Glutamatergic neuron (in vitro differentiated cells): Measurements from ENCODE around the gene VMP1. TPM values are rescaled to one million over a fixed set of nuclear protein-coding genes. Genes with fewer than 3 reads are reported as not detected.
A peak's percentile ranks its signal among the peaks of the same experiment; 100 is the strongest.

ENCODE experiments used
- DNase-seq: peaks from one replicate; pipeline ENCODE4 v3.0.0; 2022
- H3K27ac Mint-ChIP-seq: one replicate; pipeline ENCODE4 v1.8.0; 2020; ENCODE audit warnings: mild to moderate bottlenecking, mixed read lengths, inconsistent platforms; ENCODE audit not compliant: unreplicated experiment
- H3K27me3 Mint-ChIP-seq: one replicate; pipeline ENCODE4 v1.8.0; 2020; ENCODE audit warnings: mild to moderate bottlenecking, moderate library complexity, mixed read lengths, inconsistent platforms; ENCODE audit not compliant: unreplicated experiment
- H3K36me3 Mint-ChIP-seq: one replicate; pipeline ENCODE4 v1.8.0; 2020; ENCODE audit warnings: mild to moderate bottlenecking, mixed read lengths, inconsistent platforms; ENCODE audit not compliant: unreplicated experiment
- H3K4me1 Mint-ChIP-seq: one replicate; pipeline ENCODE4 v1.8.0; 2020; ENCODE audit warnings: mild to moderate bottlenecking, low read depth, mixed read lengths, inconsistent platforms; ENCODE audit not compliant: unreplicated experiment
- H3K4me3 Mint-ChIP-seq: one replicate; pipeline ENCODE4 v1.8.0; 2020; ENCODE audit warnings: mild to moderate bottlenecking, mixed read lengths, inconsistent platforms; ENCODE audit not compliant: unreplicated experiment
- H3K9me3 Mint-ChIP-seq: one replicate; pipeline ENCODE4 v1.8.0; 2020; ENCODE audit warnings: mild to moderate bottlenecking, moderate library complexity, mixed read lengths, inconsistent platforms; ENCODE audit not compliant: unreplicated experiment
- total RNA-seq: library from RNA; stranded (reverse); fragmentation: NEBNext Ultra II Directional; extraction: Animal tissue kit (Norgen Biotek cat#: 25700); gene quantifications from one replicate; pipeline ENCODE4 v1.2.1, GENCODE V29; 2021; ENCODE audit not compliant: unreplicated experiment
- TF ChIP-seq, protein P1 (sequence below): fragments of 200-600 bp; sonication (generic); IDR thresholded peaks from one replicate; pipeline ENCODE4 v1.5.0; 2021; ENCODE audit not compliant: partially characterized antibody, unreplicated experiment

VMP1 gene
- total RNA-seq, 1 donor from 2014 or later, result 64.1 TPM

DNA sequence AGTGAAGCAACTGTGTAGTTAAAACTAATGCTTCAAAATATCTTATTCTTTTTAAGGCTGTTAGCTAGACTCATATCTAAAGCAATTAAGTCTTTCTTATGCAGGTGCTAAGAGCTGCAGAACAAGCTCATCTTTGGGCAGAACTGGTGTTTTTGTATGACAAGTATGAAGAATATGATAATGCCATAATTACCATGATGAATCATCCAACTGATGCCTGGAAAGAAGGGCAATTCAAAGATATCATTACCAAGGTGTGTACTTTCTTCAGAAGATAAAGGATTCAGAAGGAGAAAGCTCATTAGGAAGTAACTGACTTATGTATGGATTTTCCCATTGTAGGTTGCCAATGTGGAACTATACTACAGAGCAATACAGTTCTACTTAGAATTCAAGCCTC is 24.2 kb upstream of the VMP1 start:
- no peak for DNase-seq
- Mint-ChIP-seq H3K27me3 (no peaks in the 10 kb centered on the region), H3K27ac (no peak overlapping the region), H3K4me1 (no peaks in the 10 kb centered on the region), H3K36me3 (no peaks in the 10 kb centered on the region), H3K9me3 (no peaks in the 10 kb centered on the region), H3K4me3 (no peak overlapping the region)
- TF ChIP-seq, protein P1, sequence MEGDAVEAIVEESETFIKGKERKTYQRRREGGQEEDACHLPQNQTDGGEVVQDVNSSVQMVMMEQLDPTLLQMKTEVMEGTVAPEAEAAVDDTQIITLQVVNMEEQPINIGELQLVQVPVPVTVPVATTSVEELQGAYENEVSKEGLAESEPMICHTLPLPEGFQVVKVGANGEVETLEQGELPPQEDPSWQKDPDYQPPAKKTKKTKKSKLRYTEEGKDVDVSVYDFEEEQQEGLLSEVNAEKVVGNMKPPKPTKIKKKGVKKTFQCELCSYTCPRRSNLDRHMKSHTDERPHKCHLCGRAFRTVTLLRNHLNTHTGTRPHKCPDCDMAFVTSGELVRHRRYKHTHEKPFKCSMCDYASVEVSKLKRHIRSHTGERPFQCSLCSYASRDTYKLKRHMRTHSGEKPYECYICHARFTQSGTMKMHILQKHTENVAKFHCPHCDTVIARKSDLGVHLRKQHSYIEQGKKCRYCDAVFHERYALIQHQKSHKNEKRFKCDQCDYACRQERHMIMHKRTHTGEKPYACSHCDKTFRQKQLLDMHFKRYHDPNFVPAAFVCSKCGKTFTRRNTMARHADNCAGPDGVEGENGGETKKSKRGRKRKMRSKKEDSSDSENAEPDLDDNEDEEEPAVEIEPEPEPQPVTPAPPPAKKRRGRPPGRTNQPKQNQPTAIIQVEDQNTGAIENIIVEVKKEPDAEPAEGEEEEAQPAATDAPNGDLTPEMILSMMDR, result no peak

DNA sequence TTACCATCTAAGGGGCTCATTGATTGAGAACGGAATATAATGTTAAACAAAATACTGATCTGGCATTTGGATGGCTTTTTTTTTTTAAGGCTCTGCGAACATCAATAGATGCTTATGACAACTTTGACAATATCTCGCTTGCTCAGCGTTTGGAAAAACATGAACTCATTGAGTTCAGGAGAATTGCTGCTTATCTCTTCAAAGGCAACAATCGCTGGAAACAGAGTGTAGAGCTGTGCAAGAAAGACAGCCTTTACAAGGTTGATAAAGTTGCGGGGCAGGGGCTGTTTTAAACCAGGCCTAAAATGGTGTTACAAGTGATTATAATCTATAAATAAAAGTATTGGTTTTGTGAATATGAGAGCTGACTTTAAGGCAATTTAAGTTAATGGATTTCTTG is 22.5 kb upstream of the VMP1 start:
- no peak for DNase-seq
- no peaks in the 10 kb centered on the region for H3K27me3 Mint-ChIP-seq
- H3K4me3 Mint-ChIP-seq, result no peak overlapping the region
- H3K4me1 Mint-ChIP-seq, result no peaks in the 10 kb centered on the region
- H3K27ac Mint-ChIP-seq, result no peak overlapping the region
- TF ChIP-seq, protein P1, result no peak
- no peaks in the 10 kb centered on the region for H3K36me3 Mint-ChIP-seq
- no peaks in the 10 kb centered on the region for H3K9me3 Mint-ChIP-seq

DNA sequence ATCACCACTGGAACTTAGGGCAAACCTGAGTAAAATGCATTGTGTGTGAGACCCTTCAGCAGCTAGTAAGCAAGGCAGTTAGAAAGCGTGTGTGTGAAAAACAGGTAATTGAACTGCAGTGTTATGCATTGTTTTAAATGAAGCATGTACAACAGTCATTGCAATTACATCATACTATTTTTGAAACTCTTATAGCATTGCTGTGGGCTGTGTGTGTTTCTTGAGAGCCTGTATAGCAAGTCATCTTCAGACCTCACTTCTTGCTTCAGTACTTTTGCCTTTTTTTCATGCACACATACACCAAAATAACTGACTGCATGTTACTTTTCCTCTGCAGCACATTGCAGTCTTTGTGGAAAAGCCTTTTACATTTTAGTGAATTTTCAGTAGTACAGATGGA is 19.4 kb upstream of the VMP1 start:
- DNase-seq, result no peak
- no peaks in the 10 kb centered on the region for H3K27me3 Mint-ChIP-seq
- H3K4me1 Mint-ChIP-seq, result no peaks in the 10 kb centered on the region
- no peak overlapping the region for H3K27ac Mint-ChIP-seq
- H3K9me3 Mint-ChIP-seq, result no peaks in the 10 kb centered on the region
- TF ChIP-seq, protein P1, result no peak
- no peak overlapping the region for H3K4me3 Mint-ChIP-seq
- no peaks in the 10 kb centered on the region for H3K36me3 Mint-ChIP-seq

DNA sequence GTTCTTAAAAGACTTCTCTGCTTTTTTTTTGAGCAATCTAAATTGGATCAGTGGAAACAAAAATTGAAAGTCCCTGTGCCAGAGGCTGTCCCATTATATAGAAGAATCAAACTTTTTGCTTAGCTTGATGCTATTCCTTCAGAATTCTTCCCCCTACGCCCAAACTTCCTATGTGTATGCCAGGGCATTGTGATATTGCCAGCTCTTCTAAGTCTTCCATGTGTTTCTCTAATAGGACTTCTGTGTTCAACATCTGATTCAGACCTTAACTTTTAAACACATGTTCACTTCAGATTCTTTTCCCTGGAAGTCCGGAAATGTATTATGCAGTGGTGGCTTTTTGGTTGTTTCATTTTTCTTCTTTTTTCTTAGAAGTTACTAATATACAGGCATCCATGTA is 19.0 kb upstream of the VMP1 start:
- H3K36me3 Mint-ChIP-seq, result no peaks in the 10 kb centered on the region
- DNase-seq, result no peak
- no peaks in the 10 kb centered on the region for H3K9me3 Mint-ChIP-seq
- no peaks in the 10 kb centered on the region for H3K4me1 Mint-ChIP-seq
- H3K27me3 Mint-ChIP-seq, result no peaks in the 10 kb centered on the region
- H3K4me3 Mint-ChIP-seq, result no peak overlapping the region
- no peak overlapping the region for H3K27ac Mint-ChIP-seq
- TF ChIP-seq, protein P1, result no peak

DNA sequence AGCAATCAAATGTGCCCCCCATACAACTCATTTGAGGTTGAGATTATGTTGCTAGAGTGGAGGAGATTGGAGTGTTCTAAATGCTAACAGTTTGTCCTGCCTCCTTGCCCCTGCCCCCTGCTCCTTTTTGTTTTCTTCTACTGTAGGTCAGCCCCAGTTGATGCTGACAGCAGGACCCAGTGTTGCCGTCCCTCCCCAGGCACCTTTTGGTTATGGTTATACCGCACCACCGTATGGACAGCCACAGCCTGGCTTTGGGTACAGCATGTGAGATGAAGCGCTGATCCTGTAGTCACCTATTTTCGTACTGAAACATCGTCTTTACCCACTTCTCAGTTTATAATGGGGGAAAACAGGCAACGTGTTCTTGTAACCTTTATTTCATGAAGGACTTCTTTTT is 13.9 kb upstream of the VMP1 start:
- Mint-ChIP-seq H3K27me3 (peaks cover 3% of the 10 kb centered on the region), H3K36me3 (no peaks in the 10 kb centered on the region), H3K4me1 (peaks cover 9% of the 10 kb centered on the region), H3K27ac (peak overlapping the region; percentile 73), H3K4me3 (no peak overlapping the region), H3K9me3 (no peaks in the 10 kb centered on the region)
- TF ChIP-seq, protein P1, result no peak
- no peak for DNase-seq
